ENCODE data around the gene FAM174C.
"Not testable (repeated sequence)": the region's sequence is repeated elsewhere in the genome, so short reads cannot be mapped to it uniquely, and the experiment has no call there.

Gene FAM174C

GRCh38 chr19:1296575-1297271 is 21.4 kb downstream of the FAM174C start:
- no peak for DNase-seq (ENCODE audit: low read depth, low spot score)

GRCh38 chr19:1298235-1298634 is 22.9 kb downstream of the FAM174C start:
- no peak for DNase-seq (ENCODE audit: low read depth, low spot score)

GRCh38 chr19:1299801-1300200 is 24.5 kb downstream of the FAM174C start:
- no peak for DNase-seq (ENCODE audit: low read depth, low spot score)

- DNase-seq (ENCODE audit: low read depth, low spot score) = no peak
Observed at GRCh38 chr19:1300744-1301490, 25.6 kb downstream of the FAM174C start.

DNA sequence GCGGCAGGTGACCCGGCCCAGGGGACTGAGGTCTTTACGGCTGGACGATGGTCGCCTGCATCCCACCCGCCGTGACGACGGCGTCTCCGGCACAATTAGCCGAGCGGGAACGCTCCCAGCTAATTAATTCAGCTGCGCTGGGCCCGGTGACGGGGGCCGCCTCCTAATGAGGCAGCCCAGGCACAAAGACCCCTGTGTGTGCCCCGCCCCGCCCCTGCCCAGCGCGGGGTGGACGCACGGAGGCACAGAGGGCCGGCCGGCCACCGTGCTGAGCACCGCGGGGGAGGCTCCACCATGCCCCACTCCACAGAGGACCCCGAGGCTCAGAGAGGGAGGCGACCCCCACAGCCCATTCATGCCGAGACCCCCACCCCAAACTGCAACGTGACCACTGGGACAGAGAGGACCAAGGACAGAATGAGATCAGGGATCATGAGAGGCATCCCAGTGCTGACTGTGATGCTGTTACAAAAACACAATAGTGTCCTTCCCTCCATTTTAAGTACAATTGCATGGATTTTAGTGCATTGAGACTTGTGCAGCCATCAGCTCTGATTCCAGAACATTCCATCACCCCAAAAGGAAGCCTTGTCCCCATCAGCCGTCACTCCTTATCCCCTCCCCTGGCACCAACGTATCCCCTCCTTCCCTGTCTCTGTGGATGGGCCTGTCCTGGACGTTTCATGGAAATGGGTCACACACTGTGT is 27.4 kb downstream of the FAM174C start:
- no peak for DNase-seq (ENCODE audit: low read depth, low spot score)

- DNase-seq (ENCODE audit: low read depth, low spot score) = no peak
Observed at GRCh38 chr19:1304197-1304924, 29.0 kb downstream of the FAM174C start.

DNA sequence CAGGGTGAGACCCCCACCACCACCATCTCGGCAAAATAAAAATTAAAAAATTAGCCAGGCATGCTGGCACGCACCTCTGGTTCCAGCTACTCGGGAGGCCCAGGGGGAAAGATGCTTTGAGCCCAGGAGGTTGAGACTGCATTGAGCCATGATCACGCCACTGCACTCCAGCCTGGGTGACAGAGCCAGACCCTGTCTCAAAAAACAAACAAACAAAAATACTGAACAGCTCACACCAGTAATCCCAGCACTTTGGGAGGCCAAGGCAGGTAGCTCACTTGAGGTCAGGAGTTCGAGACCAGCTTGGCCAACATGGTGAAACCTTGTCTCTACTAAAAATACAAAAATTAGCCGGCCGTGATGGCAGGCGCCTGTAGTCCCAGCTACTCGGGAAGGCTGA is 30.0 kb downstream of the FAM174C start:
- not testable (repeated sequence) for DNase-seq (ENCODE audit: low read depth, low spot score)

GRCh38 chr19:1307320-1307719 is 32.0 kb downstream of the FAM174C start:
- no peak for DNase-seq (ENCODE audit: low read depth, low spot score)

GRCh38 chr19:1307755-1308303 is 32.5 kb downstream of the FAM174C start:
- no peak for DNase-seq (ENCODE audit: low read depth, low spot score)

- DNase-seq (ENCODE audit: low read depth, low spot score) = no peak
Observed at GRCh38 chr19:1308718-1309117, 33.4 kb downstream of the FAM174C start.

GRCh38 chr19:1309977-1310852 is 34.9 kb downstream of the FAM174C start:
- DNase-seq (ENCODE audit: low read depth, low spot score) = no peak

GRCh38 chr19:1310853-1311180 is 35.5 kb downstream of the FAM174C start:
- no peak for DNase-seq (ENCODE audit: low read depth, low spot score)

- DNase-seq (ENCODE audit: low read depth, low spot score) = no peak
Observed at GRCh38 chr19:1311543-1312091, 36.3 kb downstream of the FAM174C start.

DNA sequence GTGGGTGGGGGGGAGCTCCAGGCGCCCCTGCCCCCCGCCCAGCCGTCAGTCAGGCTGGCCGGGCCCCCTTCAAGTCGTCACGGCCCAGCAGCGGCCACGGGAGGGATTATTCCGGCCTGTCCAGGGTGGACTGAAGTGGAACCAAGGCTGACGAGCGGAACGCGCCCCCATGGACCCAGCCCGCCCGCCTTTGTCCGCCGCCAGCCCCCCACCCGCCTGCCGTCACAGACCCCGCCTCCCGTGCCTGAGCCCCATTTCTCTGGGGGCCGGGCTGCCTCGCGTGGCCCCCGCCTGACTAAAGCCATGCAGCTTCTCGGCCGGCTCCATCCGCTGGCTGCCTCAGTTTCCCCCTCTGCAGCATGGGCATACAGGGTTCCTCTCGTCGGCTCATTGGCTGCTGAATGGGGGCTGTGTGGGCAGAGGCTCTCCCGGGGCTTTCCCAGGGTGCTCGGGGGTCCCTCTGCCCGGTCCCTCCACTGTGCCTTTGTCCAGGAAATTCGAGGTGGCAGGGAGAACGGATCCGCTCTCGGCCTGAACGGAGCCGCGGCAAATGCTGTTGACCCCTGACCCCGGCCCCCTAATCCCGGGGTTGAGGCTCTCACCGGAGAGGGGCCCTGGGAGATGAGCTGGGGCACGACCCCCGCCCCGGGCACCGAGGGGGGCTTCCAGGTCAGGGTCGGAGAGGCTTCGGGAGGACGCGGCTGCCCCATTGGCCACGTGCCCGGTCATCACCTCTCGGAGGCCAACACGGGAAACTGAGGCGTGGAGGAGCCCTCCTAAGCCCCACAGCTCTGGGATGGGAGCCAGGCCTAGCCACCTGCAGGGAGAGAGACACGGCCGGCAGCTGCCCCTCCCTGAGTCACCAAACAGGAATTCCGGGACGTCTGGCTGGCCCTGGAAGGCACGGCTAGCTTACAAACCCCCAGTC is 37.7 kb downstream of the FAM174C start:
- DNase-seq (ENCODE audit: low read depth, low spot score) = no peak

DNA sequence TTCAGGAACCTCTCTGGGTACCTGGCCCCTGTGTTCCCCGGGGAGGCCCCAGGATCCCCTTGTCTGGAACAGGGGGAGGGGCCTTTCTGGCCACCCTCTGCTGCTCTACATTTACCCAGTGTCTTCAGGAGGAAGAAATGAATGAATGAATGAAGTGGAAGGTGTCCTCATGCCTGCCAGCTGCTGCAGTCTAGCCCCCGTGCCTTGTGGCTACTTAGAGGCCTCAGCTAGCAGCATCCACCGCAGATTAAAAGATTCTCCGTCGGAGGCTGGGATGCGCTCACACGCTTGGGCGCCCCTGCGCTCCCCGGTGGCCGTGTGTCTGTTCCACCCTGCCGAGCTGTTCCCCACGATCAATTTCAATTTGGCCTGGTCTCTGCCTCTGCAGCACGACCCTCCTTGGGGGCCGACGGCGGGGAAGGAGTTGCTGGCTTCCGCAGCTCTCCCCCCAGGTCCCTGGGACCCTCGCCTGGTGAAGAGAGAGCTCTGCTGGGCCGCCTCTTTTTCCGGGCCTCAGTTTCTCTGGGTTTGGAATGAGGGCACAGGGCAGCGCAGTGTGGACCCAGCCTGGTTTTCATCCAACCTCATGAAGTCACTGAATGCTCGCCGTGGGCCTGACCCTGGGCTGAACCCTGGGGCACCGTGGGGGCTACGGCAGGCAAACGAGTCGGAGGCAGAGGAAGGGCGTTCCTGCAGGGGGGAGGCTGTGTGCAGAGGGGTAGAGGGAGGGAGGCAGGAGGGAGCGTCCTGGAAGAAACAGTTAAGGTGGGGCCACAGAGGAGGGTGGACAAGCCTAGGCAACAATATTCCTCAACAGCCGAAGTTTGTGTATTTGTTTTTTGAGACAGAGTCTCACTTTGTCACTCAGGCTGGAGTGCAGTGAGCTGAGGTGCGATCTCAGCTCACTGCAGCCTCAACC is 38.6 kb downstream of the FAM174C start:
- no peak for DNase-seq (ENCODE audit: low read depth, low spot score)

GRCh38 chr19:1315470-1316166 is 40.3 kb downstream of the FAM174C start:
- DNase-seq (ENCODE audit: low read depth, low spot score) = no peak

GRCh38 chr19:1316466-1316865 is 41.1 kb downstream of the FAM174C start:
- no peak for DNase-seq (ENCODE audit: low read depth, low spot score)

Measured in activated naive CD8-positive, alpha-beta T cell treated with anti-CD3 and anti-CD28 coated beads, Interleukin-2, amount 50 U/mL, for 16 hours (primary cell).